Measurements from ENCODE around the gene CENATAC. TPM values are rescaled to one million over a fixed set of nuclear protein-coding genes. Genes with fewer than 3 reads are reported as not detected.
"Not testable (repeated sequence)": the region's sequence is repeated elsewhere in the genome, so short reads cannot be mapped to it uniquely, and the experiment has no call there.

The CENATAC gene
- total RNA-seq, 2 donors from 2014 or later: 11.9 to 19.0 TPM

DNA sequence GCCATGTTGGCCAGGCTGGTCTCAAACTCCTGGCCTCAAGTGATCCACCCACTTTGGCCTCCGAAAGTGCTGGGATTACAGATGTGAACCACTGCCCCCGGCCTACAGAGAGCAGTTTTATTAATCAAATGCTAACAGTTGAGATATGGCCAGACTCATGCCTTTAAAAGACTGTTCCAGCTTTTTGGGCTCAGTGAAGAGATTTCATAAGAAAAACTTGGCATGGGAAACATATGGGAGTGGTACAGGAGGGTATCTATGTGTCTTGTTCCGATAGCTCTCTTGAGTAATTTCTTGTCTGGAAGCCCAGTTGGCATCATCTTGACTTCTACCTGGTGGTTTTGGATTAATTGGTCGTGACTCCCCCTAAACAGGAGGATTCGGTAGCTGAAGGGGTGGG, 40.9 kb downstream of the CENATAC start:
- no peak overlapping the region for H3K27ac ChIP-seq
- H3K9me3 ChIP-seq: no peaks in the 10 kb centered on the region
- H3K9ac ChIP-seq (ENCODE audit: low read depth in 2 of 2, low read length in 2 of 2): no peak overlapping the region
- H3K36me3 ChIP-seq: no peaks in the 10 kb centered on the region
- no peaks in the 10 kb centered on the region for H3K4me1 ChIP-seq
- TF ChIP-seq, protein P1, sequence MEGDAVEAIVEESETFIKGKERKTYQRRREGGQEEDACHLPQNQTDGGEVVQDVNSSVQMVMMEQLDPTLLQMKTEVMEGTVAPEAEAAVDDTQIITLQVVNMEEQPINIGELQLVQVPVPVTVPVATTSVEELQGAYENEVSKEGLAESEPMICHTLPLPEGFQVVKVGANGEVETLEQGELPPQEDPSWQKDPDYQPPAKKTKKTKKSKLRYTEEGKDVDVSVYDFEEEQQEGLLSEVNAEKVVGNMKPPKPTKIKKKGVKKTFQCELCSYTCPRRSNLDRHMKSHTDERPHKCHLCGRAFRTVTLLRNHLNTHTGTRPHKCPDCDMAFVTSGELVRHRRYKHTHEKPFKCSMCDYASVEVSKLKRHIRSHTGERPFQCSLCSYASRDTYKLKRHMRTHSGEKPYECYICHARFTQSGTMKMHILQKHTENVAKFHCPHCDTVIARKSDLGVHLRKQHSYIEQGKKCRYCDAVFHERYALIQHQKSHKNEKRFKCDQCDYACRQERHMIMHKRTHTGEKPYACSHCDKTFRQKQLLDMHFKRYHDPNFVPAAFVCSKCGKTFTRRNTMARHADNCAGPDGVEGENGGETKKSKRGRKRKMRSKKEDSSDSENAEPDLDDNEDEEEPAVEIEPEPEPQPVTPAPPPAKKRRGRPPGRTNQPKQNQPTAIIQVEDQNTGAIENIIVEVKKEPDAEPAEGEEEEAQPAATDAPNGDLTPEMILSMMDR (IDR thresholded peaks at IDR 0.05): no peak
- H3K4me3 ChIP-seq: no peak overlapping the region
- intact Hi-C loops (cut with DNase I): no loop called here
- no peak for DNase-seq
- H3K27me3 ChIP-seq: no peaks in the 10 kb centered on the region

DNA sequence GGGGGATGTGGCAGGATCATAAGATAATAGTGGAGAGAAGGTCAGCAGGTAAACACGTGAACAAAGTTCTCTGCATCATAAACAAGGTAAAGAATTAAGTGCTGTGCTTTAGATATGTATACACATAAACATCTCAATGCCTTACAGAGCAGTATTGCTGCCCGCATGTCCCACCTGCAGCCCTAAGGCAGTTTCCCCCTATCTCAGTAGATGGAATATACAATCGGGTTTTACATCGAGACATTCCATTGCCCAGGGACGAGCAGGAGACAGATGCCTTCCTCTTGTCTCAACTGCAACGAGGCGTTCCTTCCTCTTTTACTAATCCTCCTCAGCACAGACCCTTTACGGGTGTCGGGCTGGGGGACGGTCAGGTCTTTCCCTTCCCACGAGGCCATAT, 41.5 kb downstream of the CENATAC start:
- H3K27me3 ChIP-seq; H3K9me3 ChIP-seq; H3K27ac ChIP-seq; intact Hi-C loops (cut with DNase I); H3K9ac ChIP-seq (ENCODE audit: low read depth in 2 of 2, low read length in 2 of 2); H3K4me1 ChIP-seq; H3K4me3 ChIP-seq; DNase-seq; H3K36me3 ChIP-seq: not testable (repeated sequence)

DNA sequence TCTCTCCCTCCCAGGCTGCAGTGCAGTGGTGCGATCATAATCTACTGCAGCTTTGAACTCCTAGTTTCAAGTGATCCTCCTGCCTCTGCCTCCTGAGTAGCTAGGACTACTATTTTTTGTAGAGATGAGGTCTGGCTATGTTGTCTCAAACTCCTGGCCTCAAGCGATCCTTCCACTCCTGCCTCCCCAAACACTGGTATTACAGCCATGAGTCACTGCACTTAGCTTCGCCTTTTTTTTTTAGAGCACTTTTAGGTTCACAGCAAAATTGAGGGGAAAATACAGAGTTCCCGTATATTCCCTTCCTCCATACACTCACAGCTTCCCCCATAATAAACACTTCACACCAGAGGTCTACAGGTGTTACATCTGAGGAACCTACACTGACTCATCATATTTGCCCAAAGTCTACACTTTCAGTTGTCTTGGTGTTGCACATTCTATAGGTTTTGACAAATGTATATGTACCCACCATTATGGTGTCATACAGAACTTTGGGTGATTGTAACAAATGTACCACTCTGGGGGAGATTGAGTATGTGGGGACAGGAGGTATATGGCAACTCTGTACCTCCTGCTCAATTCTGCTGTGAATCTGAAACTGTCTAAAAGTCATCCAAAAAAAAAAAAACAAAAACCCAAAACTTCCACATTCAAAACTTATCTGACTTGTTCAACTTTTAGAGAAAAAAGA, 44.0 kb downstream of the CENATAC start:
- Histone ChIP-seq H3K4me3 (no peak overlapping the region), H3K27ac (no peak overlapping the region), H3K36me3 (peaks cover 5% of the 10 kb centered on the region), H3K9ac (ENCODE audit: low read depth in 2 of 2, low read length in 2 of 2) (no peak overlapping the region), H3K9me3 (no peaks in the 10 kb centered on the region), H3K27me3 (no peaks in the 10 kb centered on the region), H3K4me1 (no peaks in the 10 kb centered on the region)
- no peak for DNase-seq
- TF ChIP-seq, protein P1 (IDR thresholded peaks at IDR 0.05): no peak
- intact Hi-C loops (cut with DNase I): no loop called here

DNA sequence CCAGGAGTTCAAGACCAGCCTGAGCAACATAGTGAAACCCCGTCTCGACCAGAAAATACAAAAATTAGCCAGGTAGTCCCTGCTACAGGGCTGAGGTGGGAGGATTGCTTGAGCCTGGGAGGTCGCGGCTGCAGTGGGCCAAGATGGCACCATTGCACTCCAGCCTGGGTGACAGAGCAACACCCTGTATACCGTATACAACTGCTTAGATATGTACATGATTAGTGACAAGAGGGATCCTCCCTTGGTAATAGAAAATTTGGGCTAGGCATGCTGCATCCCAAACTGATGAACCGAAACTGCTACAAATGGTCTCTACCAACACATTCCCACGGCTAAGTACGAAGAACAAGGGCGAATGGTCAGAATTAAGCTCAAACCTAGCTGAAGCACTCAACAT, 45.0 kb downstream of the CENATAC start:
- H3K4me1 ChIP-seq: no peaks in the 10 kb centered on the region
- no peak for DNase-seq
- H3K27me3 ChIP-seq: no peaks in the 10 kb centered on the region
- intact Hi-C loops (cut with DNase I): no loop called here
- peaks cover 9% of the 10 kb centered on the region for H3K36me3 ChIP-seq
- no peak overlapping the region for H3K27ac ChIP-seq
- H3K9me3 ChIP-seq: no peaks in the 10 kb centered on the region
- TF ChIP-seq, protein P1 (IDR thresholded peaks at IDR 0.05): no peak
- H3K4me3 ChIP-seq: no peak overlapping the region
- no peak overlapping the region for H3K9ac ChIP-seq (ENCODE audit: low read depth in 2 of 2, low read length in 2 of 2)

DNA sequence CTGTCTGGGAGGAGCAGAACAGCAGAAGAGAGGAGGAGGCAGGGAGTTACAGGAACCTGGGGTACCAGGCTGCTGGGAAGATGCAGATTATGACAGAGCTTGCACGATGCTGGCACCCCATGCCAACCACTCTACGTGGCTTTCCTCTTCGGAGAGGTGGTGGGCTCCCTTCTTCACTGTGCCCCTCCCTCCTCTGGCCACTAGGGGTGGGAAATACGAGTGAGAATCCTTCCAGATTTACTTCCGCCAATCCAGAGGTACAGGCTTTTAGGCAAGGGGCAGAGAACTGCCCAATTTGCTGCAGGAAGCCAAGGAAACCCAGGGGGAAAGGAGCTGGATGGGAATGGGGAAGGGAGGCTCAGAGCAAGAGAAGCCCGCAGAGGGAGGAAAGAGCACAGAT, 46.8 kb downstream of the CENATAC start:
- no peak overlapping the region for H3K9ac ChIP-seq (ENCODE audit: low read depth in 2 of 2, low read length in 2 of 2)
- H3K4me1 ChIP-seq: no peaks in the 10 kb centered on the region
- intact Hi-C loops (cut with DNase I): no loop called here
- no peak for DNase-seq
- TF ChIP-seq, protein P1 (IDR thresholded peaks at IDR 0.05): no peak
- H3K27ac ChIP-seq: no peak overlapping the region
- no peaks in the 10 kb centered on the region for H3K27me3 ChIP-seq
- H3K9me3 ChIP-seq: no peaks in the 10 kb centered on the region
- no peak overlapping the region for H3K4me3 ChIP-seq
- H3K36me3 ChIP-seq: peaks cover 17% of the 10 kb centered on the region

DNA sequence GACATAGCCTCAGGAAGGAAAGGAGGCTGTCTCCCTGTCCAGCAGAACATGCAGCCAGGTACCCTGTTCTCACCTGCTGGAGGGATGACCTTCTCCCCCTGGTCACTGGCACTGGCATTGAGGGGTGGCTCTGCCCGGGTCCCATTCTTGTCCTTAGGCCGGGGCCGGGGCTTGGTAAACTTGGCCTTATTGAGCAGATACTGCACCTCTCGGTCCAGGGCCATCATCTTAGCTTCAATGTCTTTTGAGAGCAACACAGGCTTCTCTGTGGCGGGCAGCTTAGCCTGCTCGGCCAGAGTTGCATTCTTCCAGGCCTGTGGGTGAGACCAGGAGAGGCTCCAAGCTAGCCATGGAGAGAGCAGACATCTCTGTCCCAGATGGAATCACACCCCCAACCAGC, 48.6 kb downstream of the CENATAC start:
- intact Hi-C loops (cut with DNase I): no loop called here

More for the DNA sequence above, 48.6 kb downstream of the CENATAC start:
- H3K27ac ChIP-seq: no peak overlapping the region
- H3K36me3 ChIP-seq: peaks cover 18% of the 10 kb centered on the region
- no peak for DNase-seq
- no peak overlapping the region for H3K9ac ChIP-seq (ENCODE audit: low read depth in 2 of 2, low read length in 2 of 2)
- H3K9me3 ChIP-seq: no peaks in the 10 kb centered on the region
- TF ChIP-seq, protein P1 (IDR thresholded peaks at IDR 0.05): no peak
- no peaks in the 10 kb centered on the region for H3K4me1 ChIP-seq
- H3K4me3 ChIP-seq: no peak overlapping the region
- H3K27me3 ChIP-seq: no peaks in the 10 kb centered on the region

Data from colonic mucosa (tissue), 4 donors.